DMS153 treated with DMSO at 0.1 percent for 48 hours (cell line): ENCODE measurements around the gene CDK8.

ENCODE experiments used
- DNase-seq: peaks from one replicate; lab custom pipeline; 2025; ENCODE audit not compliant: unreplicated experiment; lab: John Stamatoyannopoulos, UW

The CDK8 gene

DNA sequence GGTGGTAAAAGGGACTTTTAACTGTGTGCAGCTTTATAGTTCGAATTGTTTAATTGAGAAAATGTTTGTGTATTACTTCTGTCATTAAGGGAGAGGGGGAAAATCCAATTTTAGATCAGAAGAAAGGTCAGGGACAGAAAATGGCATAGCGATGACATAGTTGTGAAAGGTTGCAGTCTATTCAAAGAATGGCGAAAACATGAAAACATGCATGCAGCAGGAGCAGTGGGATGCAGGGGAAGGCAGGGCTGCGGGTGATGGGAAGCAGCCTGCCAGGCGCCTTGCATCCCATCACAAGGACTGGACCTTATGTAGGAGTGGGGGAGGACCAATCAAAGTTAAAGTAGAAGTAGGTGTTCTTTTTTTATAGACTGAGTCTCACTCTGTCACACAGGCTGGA lies 125.9 kb downstream of the CDK8 start:
- no peak for DNase-seq

DNA sequence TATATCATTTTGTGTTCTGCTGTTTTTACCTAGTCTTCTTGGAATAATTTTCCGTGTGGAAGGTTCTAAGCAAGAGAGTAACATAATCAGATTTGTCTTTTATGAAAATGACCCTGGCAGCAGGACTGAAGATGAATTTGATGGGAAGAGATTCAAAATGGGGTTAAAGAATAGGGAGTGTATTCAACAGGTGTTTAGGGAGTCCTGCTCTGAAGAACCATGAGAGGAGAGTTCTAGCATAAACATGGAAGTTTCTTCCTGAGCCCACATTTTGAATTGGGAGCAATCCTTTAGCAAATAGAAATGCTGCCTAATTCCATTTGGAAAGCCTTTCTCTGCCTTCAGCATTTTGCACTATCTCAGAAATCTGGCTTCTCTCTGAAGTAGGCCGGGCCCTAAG lies 127.0 kb downstream of the CDK8 start:
- no peak for DNase-seq

DNA sequence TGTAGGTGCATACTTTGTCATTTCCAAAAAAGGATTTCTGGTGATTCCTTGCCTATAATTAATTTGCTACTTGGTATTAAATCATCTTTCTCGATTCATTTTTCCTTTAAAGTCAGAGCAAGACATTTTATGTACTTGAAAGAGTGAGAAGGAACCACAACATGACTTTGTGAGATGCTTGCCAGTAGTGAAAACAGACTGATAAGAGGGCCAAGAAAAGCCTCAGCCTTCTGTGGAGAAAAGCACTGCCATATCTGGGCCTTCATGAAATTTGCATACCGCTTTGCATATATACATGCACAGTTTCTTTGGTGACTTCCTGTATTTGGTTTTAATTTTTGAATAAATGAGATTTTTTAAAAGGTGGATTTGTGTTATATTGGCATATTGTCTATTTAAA lies 128.4 kb downstream of the CDK8 start:
- DNase-seq = no peak

DNA sequence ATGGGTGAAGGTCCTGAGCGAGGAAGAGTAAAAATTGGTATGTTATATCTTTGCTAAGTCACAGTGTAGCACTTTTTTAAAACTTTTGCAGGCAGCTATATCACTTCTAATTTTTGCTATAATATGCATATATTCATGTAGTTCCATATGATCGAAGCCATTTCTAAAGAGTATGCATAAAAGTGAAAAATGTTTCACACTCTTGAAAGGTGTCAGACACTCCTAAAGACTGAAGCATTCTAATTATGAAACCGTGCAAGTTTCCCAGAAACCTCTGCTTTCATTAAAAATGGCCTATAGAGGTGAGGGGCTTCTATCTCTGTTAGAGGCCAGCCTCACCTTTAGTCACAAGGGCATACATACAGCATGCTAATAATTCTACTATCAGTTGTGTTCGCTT lies 128.9 kb downstream of the CDK8 start:
- no peak for DNase-seq

DNA sequence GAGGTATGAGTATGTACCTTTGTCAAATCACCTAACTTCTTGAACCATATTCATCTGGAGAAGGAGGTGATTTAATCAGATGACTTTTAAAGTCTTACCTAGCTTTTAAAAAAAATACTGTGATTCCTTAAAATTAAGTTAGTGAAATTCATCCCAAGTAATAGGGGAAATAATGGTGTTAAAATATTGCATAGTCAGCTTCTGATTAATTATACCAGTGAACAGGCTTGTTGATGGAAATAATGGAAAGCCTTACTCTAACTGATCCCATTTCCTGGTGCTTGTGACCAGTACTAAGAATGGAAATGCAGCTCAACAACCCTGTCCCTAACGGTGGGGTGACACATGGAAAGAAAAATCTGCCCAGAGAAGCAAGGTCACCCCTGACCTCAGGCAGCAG lies 130.7 kb downstream of the CDK8 start:
- no peak for DNase-seq

DNA sequence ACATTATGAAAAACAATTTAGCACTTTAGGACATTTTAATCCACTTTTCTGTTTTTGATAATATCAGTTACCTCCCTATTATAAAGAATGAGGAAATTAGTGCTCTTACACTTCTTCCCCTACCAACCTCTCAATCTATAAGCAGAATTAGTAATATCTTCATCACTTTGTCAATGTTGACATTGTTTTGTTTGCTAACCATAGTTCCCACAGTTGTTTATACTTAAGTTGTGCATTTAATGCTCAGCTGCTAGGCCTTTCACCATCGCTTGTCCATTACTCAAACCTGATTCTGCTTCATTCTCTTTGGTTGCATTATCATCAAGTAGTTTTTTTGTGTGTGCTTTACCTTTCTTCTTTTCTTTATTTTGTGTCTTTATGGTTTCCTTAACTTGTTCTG lies 132.1 kb downstream of the CDK8 start:
- no peak for DNase-seq

DNA sequence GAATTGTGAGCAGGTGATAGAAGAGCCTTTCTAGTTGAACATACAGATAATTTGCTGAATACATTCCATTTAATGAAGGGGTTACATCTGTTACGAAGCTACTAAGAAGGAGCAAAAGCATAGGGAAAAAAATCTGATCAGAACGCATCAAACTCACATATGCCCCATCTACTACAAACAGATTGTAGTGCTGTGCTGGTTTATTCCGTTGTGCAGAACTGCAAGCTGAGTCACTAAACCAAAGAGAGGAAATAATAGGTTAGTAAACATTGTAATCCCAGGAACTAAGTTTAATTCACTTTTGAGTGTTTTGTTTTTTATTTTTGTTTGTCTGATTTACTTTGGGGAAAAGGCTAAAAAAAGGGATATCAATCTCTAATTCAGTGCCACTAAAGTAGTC lies 136.3 kb downstream of the CDK8 start:
- DNase-seq = peak; percentile 27

DNA sequence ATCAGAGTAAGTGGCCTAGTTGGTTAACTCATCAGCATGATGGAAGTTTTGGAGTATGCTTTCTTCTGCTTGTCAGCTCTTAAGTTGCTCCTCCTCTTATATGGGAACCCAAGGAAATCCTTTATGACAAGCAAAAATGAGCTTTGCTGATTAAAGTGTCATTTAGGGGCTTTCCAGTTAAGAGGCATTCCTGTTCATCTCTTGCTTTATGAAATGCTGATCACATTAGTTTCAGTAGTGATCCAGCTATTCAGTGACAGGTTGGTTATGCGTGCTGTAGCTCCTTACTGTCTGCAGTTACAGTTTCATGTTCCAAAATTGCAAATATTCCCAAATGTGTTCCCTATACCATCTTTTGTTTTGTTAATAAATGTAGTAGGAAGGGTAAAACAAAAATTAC lies 146.6 kb downstream of the CDK8 start:
- no peak for DNase-seq

DNA sequence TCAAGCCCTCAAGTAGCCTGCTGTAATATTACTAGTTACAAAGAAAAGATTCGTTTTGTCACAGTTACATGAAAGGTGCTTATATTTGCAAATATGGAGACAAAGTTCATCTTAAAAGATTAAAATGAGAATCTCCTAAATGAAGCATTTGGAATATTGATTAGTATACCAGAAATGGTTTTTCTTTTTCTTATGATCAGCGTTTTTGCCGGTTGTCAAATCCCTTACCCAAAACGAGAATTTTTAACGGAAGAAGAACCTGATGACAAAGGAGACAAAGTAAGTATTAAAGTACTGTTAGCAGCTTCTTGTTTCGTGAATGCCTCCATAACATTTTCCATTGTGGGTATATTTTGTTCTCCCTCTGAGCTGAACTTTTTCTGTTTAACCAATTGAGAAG lies 147.1 kb downstream of the CDK8 start:
- no peak for DNase-seq

DNA sequence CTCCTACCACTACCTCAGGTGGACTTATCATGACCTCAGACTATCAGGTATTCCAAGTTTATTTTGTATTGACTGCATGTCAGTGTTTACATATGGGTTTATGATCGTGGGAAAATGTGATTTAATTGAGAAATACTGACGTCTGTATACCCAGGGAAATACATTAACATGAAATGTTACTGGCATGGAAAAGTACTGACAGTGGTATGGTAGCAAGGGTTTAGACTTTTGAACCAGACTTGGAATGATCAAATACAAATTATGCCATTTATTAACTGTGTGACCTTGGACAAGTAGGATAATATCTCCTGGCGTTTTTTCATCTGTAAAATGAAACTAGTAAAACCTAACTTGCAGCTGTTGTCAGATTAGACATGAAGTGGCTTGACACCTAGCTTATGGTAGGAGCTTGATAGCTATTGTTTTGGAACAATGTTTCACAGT lies 147.7 kb downstream of the CDK8 start:
- no peak for DNase-seq

DNA sequence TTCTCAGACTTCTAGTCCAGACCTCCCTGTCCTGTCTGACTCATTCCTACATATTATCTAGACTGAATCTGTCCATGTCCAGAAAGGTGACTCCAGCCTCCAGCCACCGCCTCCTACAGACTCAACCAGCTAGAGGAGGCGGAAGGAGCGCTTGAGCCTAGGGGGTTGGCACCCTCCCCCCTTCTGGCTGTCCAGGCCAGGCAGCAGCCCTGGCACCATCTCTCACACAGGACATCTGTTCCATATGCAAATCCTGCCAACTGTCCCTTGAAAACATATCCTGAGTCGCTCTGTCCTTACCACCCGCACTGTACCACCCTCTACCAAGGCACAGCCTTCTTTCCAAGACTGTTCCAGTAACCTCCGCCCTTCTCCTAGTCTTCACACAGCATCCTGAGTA lies 152.9 kb downstream of the CDK8 start:
- no peak for DNase-seq

DNA sequence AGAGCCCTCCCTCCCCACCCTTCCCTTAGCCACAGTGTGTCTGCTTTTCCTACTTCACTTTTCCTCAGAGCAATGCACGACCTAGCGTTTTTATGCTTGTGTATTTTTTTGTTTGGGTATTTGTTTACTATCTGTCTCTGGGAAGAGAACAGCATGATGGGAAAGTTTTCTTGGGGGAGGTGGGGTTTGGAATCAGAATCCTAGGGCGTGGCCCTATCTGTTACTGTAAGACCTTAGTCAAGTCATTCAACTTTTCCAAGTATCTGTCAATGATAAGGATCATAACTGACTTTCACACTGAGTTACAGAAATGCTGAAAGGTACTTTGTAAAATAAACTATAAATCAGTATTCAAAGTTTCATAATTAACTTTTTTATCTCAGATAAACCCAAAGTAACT lies 157.3 kb downstream of the CDK8 start:
- no peak for DNase-seq

DNA sequence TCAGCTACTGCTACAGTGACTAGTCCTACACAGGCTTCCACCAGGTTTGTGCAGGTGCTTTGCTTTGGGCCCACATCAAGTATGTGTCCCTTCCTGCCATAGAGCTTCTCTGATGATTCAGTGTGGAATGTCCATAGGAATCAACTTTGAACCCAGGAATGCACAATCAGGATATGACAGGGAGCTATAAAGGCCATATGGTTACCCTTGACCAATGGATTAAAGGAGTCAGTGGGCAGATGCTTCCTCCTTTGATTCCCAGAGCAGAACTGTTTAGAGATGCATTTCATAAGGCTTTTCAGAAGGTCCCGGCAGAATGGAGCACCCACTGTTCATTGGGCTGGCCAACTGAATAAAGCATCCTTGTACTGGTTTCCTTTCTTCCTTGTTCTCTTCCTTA lies 158.3 kb downstream of the CDK8 start:
- no peak for DNase-seq

DNA sequence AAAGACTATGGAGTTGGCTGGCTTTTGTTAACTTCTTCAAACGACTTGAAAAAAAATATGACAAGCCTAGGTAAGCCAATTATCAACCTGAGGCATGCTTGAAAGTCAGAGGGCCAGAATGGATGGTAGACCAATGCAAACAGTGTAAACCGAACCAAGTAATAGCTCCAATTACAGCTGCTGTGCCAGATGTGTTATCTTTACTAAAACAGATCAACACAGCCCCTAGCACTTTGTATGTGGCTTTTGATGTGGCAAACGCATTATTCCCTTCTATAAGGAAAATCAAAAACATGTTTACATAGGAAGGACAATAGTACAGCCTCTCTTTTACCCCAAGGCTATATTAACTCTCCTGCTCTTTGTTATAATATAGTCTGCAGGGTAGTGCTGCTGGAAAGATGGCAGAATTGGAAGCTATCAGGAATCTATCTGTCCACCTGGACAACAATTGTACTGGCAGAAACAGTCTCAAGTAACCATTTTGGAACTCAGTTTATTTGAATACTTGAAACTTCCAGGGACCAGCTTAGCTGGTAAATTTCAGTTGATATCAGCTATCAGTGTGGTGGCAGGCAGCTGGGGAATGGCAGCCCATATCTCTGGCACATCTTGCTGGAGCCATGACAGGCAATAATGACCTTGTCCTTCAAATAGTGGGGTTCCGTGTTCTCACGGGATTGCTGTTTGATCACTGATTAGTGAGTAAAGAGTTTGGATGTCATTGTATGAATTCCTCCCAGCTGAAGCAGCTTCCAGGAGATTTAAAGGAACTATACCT lies 159.2 kb downstream of the CDK8 start:
- DNase-seq = no peak

DNA sequence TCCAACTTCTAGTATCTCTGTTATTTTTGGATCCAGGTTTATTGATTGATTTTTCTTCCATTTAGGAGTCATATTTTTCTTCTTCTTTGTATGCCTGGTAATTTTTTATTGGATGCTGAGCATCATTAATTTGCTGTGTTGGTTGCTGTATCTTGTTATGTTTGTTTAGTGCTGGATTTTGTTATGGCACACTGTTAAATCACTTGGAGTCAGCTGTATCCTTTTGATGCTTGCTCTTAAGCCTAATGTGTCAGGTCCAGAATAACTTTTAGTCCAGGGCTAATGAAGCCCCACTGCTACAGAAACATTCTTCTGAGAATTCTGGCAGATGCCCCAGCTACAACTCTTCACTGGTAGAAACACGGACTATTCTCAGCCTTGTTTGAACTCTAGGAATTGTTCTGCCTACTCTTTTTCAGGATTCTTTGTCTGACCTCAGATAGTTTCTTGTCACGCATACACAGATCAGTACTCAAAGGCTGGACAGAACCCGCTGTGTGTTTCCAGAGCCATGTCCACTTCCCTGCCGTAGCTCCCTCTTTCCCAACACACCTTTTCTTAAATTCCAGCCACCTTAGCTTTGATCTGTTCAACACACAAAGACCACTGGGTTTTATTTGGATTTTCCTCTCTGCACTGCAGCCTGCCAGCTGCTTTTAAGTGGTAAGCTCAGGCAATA lies 166.5 kb downstream of the CDK8 start:
- DNase-seq = no peak

DNA sequence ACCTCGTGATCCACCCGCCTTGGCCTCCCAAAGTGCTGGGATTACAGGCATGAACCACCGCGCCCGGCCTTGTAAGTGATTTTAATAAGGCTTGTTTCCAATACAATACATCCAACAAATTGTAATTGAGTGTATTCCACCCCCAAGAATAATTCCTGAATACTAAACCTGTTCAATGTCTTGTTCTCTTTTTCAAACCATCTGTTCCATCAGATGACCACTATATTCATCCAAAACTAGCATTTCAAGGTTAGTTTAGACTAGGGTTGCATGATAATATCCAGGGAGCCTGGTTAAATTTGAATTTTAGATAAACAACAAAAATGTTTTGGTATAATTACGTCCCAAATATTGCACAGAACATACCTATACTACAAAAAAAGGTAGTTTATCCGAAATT lies 168.1 kb downstream of the CDK8 start:
- DNase-seq = no peak

DNA sequence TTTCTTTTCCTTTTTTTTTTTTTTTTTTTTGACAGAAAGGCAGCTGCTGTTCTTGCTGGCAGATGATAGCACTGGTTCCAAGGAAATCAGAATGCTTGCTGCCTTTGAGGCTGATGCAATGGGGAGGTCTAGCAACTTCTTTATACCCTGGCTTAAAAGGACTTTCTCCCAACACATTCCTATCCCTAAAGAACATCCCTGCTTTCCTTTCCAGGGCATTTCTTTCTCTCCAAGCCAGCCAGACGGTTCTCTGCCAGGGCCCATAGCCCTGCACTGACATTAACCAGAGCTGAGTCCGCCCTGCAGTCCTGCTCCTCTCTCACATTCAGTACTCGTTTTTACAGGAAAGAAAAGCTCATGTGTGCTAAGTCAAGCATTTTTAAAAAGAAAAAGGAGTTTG lies 169.7 kb downstream of the CDK8 start:
- no peak for DNase-seq

DNA sequence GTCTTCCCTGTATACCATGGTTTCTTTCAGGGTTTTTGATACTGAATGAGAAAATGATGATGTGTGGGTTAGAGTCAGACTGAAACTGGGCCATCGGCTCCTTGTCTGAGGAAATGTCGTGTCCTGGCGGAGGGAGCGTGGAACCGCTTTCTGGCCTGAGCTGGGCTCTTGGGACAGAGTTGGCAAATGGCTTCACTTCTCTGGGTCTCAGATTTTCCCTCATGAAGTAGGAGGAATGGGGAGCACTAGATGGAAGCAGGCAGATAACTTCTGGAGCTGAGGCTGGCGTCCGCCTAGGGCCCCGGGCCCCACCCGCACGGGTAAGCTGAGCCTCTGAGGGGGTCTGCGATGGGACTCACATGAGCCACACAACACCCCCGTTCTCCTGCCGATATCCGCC lies 170.3 kb downstream of the CDK8 start:
- no peak for DNase-seq

DNA sequence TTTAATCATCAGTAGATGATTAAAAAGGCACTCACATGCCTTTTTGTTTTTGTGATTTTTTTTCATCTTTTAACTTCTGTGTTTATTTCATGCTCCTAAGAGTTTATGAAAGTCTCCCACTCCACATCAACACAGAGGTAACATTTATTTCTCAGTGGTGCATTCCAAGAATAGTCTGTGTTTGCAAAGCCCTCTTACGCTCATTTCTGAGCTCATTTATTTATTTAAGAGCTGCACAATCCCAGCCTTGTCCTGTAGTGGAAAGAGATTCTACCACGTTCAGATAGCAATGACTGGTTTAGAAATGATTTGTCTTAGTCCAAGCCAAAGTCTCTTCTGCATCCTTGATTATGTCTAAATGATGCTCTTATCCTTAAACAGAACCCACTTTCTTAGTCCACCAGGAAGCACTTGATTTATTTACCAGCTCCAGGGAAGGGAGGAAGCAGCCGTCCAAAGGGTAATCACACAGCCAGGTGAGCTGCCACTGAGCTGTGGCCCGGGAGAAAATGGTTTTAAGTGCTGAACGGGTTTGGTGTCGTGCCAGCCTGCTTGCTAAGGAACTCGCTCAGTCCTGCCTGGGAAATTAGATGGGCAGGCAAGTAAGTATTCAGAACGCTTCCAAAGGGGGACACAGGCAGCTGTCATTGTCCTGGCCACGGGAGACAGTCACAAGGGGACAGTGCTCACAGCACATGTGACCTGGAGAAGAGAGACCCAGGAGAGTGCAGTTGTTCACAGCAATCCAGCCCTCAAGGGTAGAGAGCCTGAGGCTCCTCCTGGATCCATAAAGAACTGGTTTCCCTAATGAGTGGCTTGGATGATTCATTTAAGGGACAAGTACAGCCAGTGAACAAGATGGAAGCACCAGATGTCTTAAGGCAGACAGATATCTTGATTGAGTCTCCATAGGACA lies 171.8 kb downstream of the CDK8 start:
- DNase-seq = peak; percentile 75

DNA sequence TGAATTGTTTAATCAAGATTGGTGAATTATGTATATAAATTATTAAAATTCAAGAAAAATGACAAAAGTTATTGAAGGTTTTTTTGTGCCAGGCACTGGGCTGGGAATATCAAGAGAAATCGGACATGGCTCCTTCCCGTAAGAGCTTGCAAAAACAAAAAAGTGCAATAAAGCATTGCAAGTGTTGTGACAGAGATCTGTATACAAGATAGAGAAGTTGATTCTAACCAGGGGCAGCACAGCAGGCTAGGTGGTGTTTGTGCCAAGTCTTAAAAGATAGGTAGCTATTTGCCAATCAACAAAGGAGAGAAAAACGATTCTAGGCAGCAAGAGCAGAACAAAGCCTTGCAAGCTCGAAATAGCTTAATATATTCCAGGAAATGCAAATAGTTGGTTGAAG lies 179.8 kb downstream of the CDK8 start:
- no peak for DNase-seq

DNA sequence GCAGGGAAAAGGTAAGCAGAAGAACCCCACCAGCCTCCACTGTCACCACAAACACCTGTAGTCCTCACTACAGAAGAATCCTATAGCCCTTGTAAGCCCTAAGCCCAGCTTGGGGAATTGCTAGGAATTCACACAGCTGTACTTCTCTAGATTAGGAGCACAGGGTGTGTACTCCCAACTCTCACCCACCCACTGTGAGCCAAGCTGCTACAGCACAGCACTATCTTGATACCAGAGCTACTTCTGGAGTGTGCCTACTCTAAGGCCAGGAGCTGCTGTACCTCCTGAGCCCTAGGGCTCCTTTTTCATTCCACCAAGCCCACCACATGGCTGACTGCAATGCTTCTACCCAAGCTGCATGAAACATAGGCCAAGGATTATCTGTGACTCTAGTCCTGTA lies 181.2 kb downstream of the CDK8 start:
- no peak for DNase-seq

DNA sequence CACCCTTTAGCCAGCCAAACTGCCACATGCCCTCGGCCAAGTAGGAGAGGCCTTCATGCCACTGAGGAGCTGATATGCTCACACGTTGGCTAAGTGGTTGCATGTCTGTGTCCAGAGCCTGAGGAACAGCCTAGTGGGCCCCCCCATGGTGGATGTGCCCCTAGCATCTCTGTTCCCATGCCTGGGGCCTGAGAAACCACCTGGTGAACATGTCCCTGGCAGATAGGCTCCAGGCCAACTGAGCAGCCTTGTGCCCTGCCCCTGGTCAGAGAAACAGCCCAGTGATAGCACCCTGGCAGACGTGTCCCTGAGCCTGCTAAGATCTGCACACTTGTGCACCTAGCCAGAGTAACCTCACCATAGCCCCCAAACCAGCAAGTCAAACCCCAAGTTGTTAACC lies 181.7 kb downstream of the CDK8 start:
- no peak for DNase-seq
